Stimulated activated naive CD8-positive, alpha-beta T cell treated with anti-CD3 and anti-CD28 coated beads, Interleukin-15, Interleukin-2, amounts not matched to agents 100 ng/mL and 50 ng/mL, for 24 hours (primary cell): ENCODE data around the gene SASH1.

Source experiments
- H3K27ac Mint-ChIP-seq: one replicate; pipeline ENCODE4 v1.8.0; 2021; ENCODE audit warnings: mild to moderate bottlenecking, mixed read lengths
- H3K27me3 Mint-ChIP-seq: one replicate; pipeline ENCODE4 v1.8.0; 2021; ENCODE audit warnings: mixed read lengths
- H3K36me3 Mint-ChIP-seq: one replicate; pipeline ENCODE4 v1.8.0; 2021; ENCODE audit warnings: low read depth, mixed read lengths
- H3K4me1 Mint-ChIP-seq: one replicate; pipeline ENCODE4 v1.8.0; 2021; ENCODE audit warnings: low read depth, mixed read lengths
- H3K4me3 Mint-ChIP-seq: one replicate; pipeline ENCODE4 v1.8.0; 2021; ENCODE audit warnings: mild to moderate bottlenecking, mixed read lengths
- H3K9me3 Mint-ChIP-seq: one replicate; pipeline ENCODE4 v1.8.0; 2021; ENCODE audit warnings: mixed read lengths

The SASH1 gene

GRCh38 chr6:148471624-148472159 lies 129.1 kb downstream of the SASH1 start:
- Mint-ChIP-seq H3K27ac (no peak overlapping the region), H3K4me1 (no peaks in the 10 kb centered on the region), H3K36me3 (no peaks in the 10 kb centered on the region), H3K9me3 (no peaks in the 10 kb centered on the region), H3K27me3 (peaks cover 29% of the 10 kb centered on the region), H3K4me3 (no peak overlapping the region)

GRCh38 chr6:148472171-148473105 lies 129.8 kb downstream of the SASH1 start:
- H3K4me3 Mint-ChIP-seq: no peak overlapping the region
- H3K27ac Mint-ChIP-seq: no peak overlapping the region

GRCh38 chr6:148479497-148479896 lies 136.9 kb downstream of the SASH1 start:
- H3K27me3 Mint-ChIP-seq: peaks cover 12% of the 10 kb centered on the region
- no peak overlapping the region for H3K4me3 Mint-ChIP-seq
- H3K9me3 Mint-ChIP-seq: no peaks in the 10 kb centered on the region
- H3K36me3 Mint-ChIP-seq: no peaks in the 10 kb centered on the region
- no peak overlapping the region for H3K27ac Mint-ChIP-seq
- no peaks in the 10 kb centered on the region for H3K4me1 Mint-ChIP-seq

More at GRCh38 chr6:148472171-148473105, 129.8 kb downstream of the SASH1 start:
- Mint-ChIP-seq H3K27me3 (peaks cover 33% of the 10 kb centered on the region), H3K4me1 (no peaks in the 10 kb centered on the region), H3K9me3 (no peaks in the 10 kb centered on the region), H3K36me3 (no peaks in the 10 kb centered on the region)

- no peak overlapping the region for H3K4me3 Mint-ChIP-seq
Measured at GRCh38 chr6:148487461-148487860, 144.8 kb downstream of the SASH1 start.

GRCh38 chr6:148491638-148492251 lies 149.1 kb downstream of the SASH1 start:
- Mint-ChIP-seq H3K27ac (no peak overlapping the region), H3K4me1 (no peaks in the 10 kb centered on the region), H3K27me3 (peaks cover 26% of the 10 kb centered on the region), H3K36me3 (no peaks in the 10 kb centered on the region), H3K9me3 (no peaks in the 10 kb centered on the region), H3K4me3 (no peak overlapping the region)

More at GRCh38 chr6:148487461-148487860, 144.8 kb downstream of the SASH1 start:
- Mint-ChIP-seq H3K27me3 (peaks cover 18% of the 10 kb centered on the region), H3K4me1 (no peaks in the 10 kb centered on the region), H3K36me3 (no peaks in the 10 kb centered on the region), H3K9me3 (no peaks in the 10 kb centered on the region), H3K27ac (no peak overlapping the region)

GRCh38 chr6:148492654-148493290 lies 150.1 kb downstream of the SASH1 start:
- Mint-ChIP-seq H3K36me3 (no peaks in the 10 kb centered on the region), H3K27ac (no peak overlapping the region), H3K4me1 (no peaks in the 10 kb centered on the region), H3K9me3 (no peaks in the 10 kb centered on the region), H3K4me3 (no peak overlapping the region), H3K27me3 (peaks cover 26% of the 10 kb centered on the region)

- Mint-ChIP-seq H3K4me3 (no peak overlapping the region), H3K27me3 (peaks cover 26% of the 10 kb centered on the region), H3K27ac (no peak overlapping the region), H3K4me1 (no peaks in the 10 kb centered on the region), H3K9me3 (no peaks in the 10 kb centered on the region), H3K36me3 (no peaks in the 10 kb centered on the region)
Measured at GRCh38 chr6:148493424-148493823, 150.8 kb downstream of the SASH1 start.

- Mint-ChIP-seq H3K4me3 (no peak overlapping the region), H3K27me3 (peaks cover 26% of the 10 kb centered on the region), H3K9me3 (no peaks in the 10 kb centered on the region)
Measured at GRCh38 chr6:148494226-148494625, 151.6 kb downstream of the SASH1 start.

GRCh38 chr6:148495029-148495428 lies 152.4 kb downstream of the SASH1 start:
- Mint-ChIP-seq H3K4me3 (no peak overlapping the region), H3K9me3 (no peaks in the 10 kb centered on the region), H3K27me3 (peaks cover 26% of the 10 kb centered on the region), H3K4me1 (no peaks in the 10 kb centered on the region), H3K36me3 (no peaks in the 10 kb centered on the region), H3K27ac (no peak overlapping the region)

More at GRCh38 chr6:148494226-148494625, 151.6 kb downstream of the SASH1 start:
- Mint-ChIP-seq H3K36me3 (no peaks in the 10 kb centered on the region), H3K4me1 (no peaks in the 10 kb centered on the region), H3K27ac (no peak overlapping the region)

- H3K27me3 Mint-ChIP-seq: peaks cover 29% of the 10 kb centered on the region
- H3K9me3 Mint-ChIP-seq: no peaks in the 10 kb centered on the region
- H3K4me1 Mint-ChIP-seq: no peaks in the 10 kb centered on the region
- H3K27ac Mint-ChIP-seq: no peak overlapping the region
- H3K36me3 Mint-ChIP-seq: no peaks in the 10 kb centered on the region
- no peak overlapping the region for H3K4me3 Mint-ChIP-seq
Measured at GRCh38 chr6:148497257-148497656, 154.6 kb downstream of the SASH1 start.

- H3K36me3 Mint-ChIP-seq: no peaks in the 10 kb centered on the region
- no peak overlapping the region for H3K4me3 Mint-ChIP-seq
- H3K27ac Mint-ChIP-seq: no peak overlapping the region
- no peaks in the 10 kb centered on the region for H3K9me3 Mint-ChIP-seq
- H3K27me3 Mint-ChIP-seq: peaks cover 31% of the 10 kb centered on the region
- H3K4me1 Mint-ChIP-seq: no peaks in the 10 kb centered on the region
Measured at GRCh38 chr6:148497717-148498116, 155.1 kb downstream of the SASH1 start.

GRCh38 chr6:148500402-148500801 lies 157.8 kb downstream of the SASH1 start:
- Mint-ChIP-seq H3K4me1 (no peaks in the 10 kb centered on the region), H3K36me3 (no peaks in the 10 kb centered on the region), H3K9me3 (no peaks in the 10 kb centered on the region), H3K27me3 (peaks cover 23% of the 10 kb centered on the region), H3K27ac (no peak overlapping the region), H3K4me3 (no peak overlapping the region)

GRCh38 chr6:148501178-148501590 lies 158.5 kb downstream of the SASH1 start:
- H3K36me3 Mint-ChIP-seq: no peaks in the 10 kb centered on the region

GRCh38 chr6:148502083-148502772 lies 159.6 kb downstream of the SASH1 start:
- Mint-ChIP-seq H3K36me3 (no peaks in the 10 kb centered on the region), H3K4me1 (no peaks in the 10 kb centered on the region), H3K4me3 (no peak overlapping the region), H3K9me3 (no peaks in the 10 kb centered on the region), H3K27ac (no peak overlapping the region), H3K27me3 (peaks cover 25% of the 10 kb centered on the region)

More at GRCh38 chr6:148501178-148501590, 158.5 kb downstream of the SASH1 start:
- peaks cover 21% of the 10 kb centered on the region for H3K27me3 Mint-ChIP-seq
- H3K27ac Mint-ChIP-seq: no peak overlapping the region
- H3K9me3 Mint-ChIP-seq: no peaks in the 10 kb centered on the region
- H3K4me3 Mint-ChIP-seq: no peak overlapping the region
- H3K4me1 Mint-ChIP-seq: no peaks in the 10 kb centered on the region
